HepG2 (cell line): Measurements from ENCODE around the gene CDX2.

Source experiments
- BRD4 ChIP-seq: sonication (generic); formaldehyde crosslinking; IDR thresholded peaks from 2 replicates; pipeline ENCODE4 v1.4.0; 2020; ENCODE audit warnings: missing genetic modification reagents
- CTCF ChIP-seq: sonication (generic); formaldehyde crosslinking; IDR thresholded peaks from 2 replicates; pipeline ENCODE4 v1.5.0; 2020; ENCODE audit warnings: mild to moderate bottlenecking, missing genetic modification reagents, moderate library complexity
- EP300 ChIP-seq, 3 experiments: sonication (generic) in 1 of 3; formaldehyde crosslinking in 1 of 3; IDR thresholded peaks; 2 replicates each; pipeline versions ENCODE4 v1.5.1 to v1.6.1; 2011 to 2020; ENCODE audit warnings: low read depth in 2 of 3, low read length in 2 of 3, borderline replicate concordance in 1 of 3, improper control_type of control experiment in 1 of 3, mild to moderate bottlenecking in 1 of 3, missing genetic modification reagents in 1 of 3, moderate library complexity in 1 of 3
- FOSL1 ChIP-seq: sonication (generic); formaldehyde crosslinking; IDR thresholded peaks from 2 replicates; pipeline ENCODE4 v1.9.0; 2021; ENCODE audit warnings: missing genetic modification reagents, borderline replicate concordance
- PHF5A ChIP-seq: IDR thresholded peaks from one replicate; pipeline ENCODE4 v1.6.1; 2018; ENCODE audit warnings: low read depth, missing genetic modification reagents; ENCODE audit not compliant: unreplicated experiment
- POLR2AphosphoS5 ChIP-seq: IDR thresholded peaks from 2 replicates; pipeline ENCODE4 v1.6.1; 2012; ENCODE audit warnings: low read depth, low read length
- RBM39 ChIP-seq: fragments of 200-400 bp; formaldehyde crosslinking; IDR thresholded peaks from one replicate; pipeline ENCODE4 v1.6.1; 2018; ENCODE audit warnings: antibody characterized with exemption, mild to moderate bottlenecking, low read depth, low read length; ENCODE audit not compliant: poor library complexity, severe bottlenecking
- STAG1 ChIP-seq: sonication (generic); formaldehyde crosslinking; IDR thresholded peaks from 2 replicates; pipeline ENCODE4 v1.4.0; 2020; ENCODE audit warnings: missing genetic modification reagents
- TP53 ChIP-seq: sonication (generic); formaldehyde crosslinking; conservative IDR thresholded peaks from 2 replicates; pipeline ENCODE4 v1.4.0; 2020; ENCODE audit warnings: missing genetic modification reagents
- YY1 ChIP-seq: IDR thresholded peaks from 2 replicates; pipeline ENCODE4 v1.6.1; 2011; ENCODE audit warnings: low read length, low read depth, moderate library complexity, mild to moderate bottlenecking; ENCODE audit not compliant: insufficient read depth, insufficient replicate concordance
- ZFP37 ChIP-seq: sonication (generic); formaldehyde crosslinking; IDR thresholded peaks from 2 replicates; pipeline ENCODE4 v1.4.0; 2020; ENCODE audit warnings: missing genetic modification reagents, borderline replicate concordance
- ZMAT5 ChIP-seq: sonication (generic); formaldehyde crosslinking; IDR thresholded peaks from 2 replicates; pipeline ENCODE4 v1.5.0; 2020; ENCODE audit warnings: mild to moderate bottlenecking, low read depth, missing genetic modification reagents, borderline replicate concordance
- ZNF468 ChIP-seq: sonication (generic); formaldehyde crosslinking; IDR thresholded peaks from 2 replicates; pipeline ENCODE4 v1.8.0; 2022; ENCODE audit warnings: mild to moderate bottlenecking, moderate library complexity, missing genetic modification reagents
- TF ChIP-seq, protein P1 (sequence below): sonication (generic); formaldehyde crosslinking; IDR thresholded peaks from 2 replicates; pipeline ENCODE4 v1.8.0; 2023; ENCODE audit warnings: mild to moderate bottlenecking, missing genetic modification reagents

- TF ChIP-seq, protein P1, sequence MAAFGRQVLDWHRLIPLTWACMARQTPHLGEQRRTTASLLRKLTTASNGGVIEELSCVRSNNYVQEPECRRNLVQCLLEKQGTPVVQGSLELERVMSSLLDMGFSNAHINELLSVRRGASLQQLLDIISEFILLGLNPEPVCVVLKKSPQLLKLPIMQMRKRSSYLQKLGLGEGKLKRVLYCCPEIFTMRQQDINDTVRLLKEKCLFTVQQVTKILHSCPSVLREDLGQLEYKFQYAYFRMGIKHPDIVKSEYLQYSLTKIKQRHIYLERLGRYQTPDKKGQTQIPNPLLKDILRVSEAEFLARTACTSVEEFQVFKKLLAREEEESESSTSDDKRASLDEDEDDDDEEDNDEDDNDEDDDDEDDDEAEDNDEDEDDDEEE (CRISPR knock-in tag) = no peak
- no peak for TF ChIP-seq POLR2AphosphoS5
- TF ChIP-seq ZMAT5 (CRISPR knock-in tag) = no peak
- TF ChIP-seq ZNF468 (CRISPR knock-in tag) = no peak
- no peak for TF ChIP-seq STAG1
- no peak for TF ChIP-seq RBM39
- TF ChIP-seq CTCF (CRISPR knock-in tag) = peak; percentile 32; the same call in 1 of the 2 replicates
- no peak for TF ChIP-seq BRD4 (CRISPR knock-in tag)
- no peak for TF ChIP-seq YY1
- TF ChIP-seq EP300 (IDR thresholded peaks at IDR 0.05; ENCODE audit: low read depth in 2 of 2, low read length in 2 of 2) = no peak
- TF ChIP-seq EP300 (CRISPR knock-in tag; IDR thresholded peaks at IDR 0.05; ENCODE audit: borderline replicate concordance) = no peak
- no peak for TF ChIP-seq FOSL1 (CRISPR knock-in tag)
- TF ChIP-seq ZFP37 (CRISPR knock-in tag) = no peak
- TF ChIP-seq TP53 (CRISPR knock-in tag) = no peak
- no peak for TF ChIP-seq PHF5A (CRISPR knock-in tag)
Measured at GRCh38 chr13:27968316-27969081, 616 bp downstream of the CDX2 start.
